Mucosa of gallbladder (tissue), 1 donor: ENCODE data around the gene TBC1D5. TPM values are rescaled to one million over a fixed set of nuclear protein-coding genes. Genes with fewer than 3 reads are reported as not detected.
"Not testable (repeated sequence)": the region's sequence is repeated elsewhere in the genome, so short reads cannot be mapped to it uniquely, and the experiment has no call there.

Source experiments
- DNase-seq: peaks from one replicate; pipeline ENCODE4 v3.0.0-alpha.2; 2020; ENCODE audit warnings: low spot score
- total RNA-seq: library from RNA; stranded (reverse); gene quantifications from one replicate; pipeline ENCODE4 v1.2.1, GENCODE V29; 2021
- donor health status: DM: no; HTN: no; CAD: no.

The TBC1D5 gene
- total RNA-seq, 1 donor from 2014 or later, result 60.0 TPM

GRCh38 chr3:17140670-17141505, 601.5 kb downstream of the TBC1D5 start:
- DNase-seq, result no peak

- no peak for DNase-seq
Observed at GRCh38 chr3:17138246-17139039, 604.0 kb downstream of the TBC1D5 start.

GRCh38 chr3:17137321-17137826, 605.1 kb downstream of the TBC1D5 start:
- DNase-seq, result no peak

- no peak for DNase-seq
Observed at GRCh38 chr3:17136136-17136721, 606.2 kb downstream of the TBC1D5 start.

- DNase-seq, result no peak
Observed at GRCh38 chr3:17135696-17136095, 606.7 kb downstream of the TBC1D5 start.

GRCh38 chr3:17133632-17134545, 608.5 kb downstream of the TBC1D5 start:
- no peak for DNase-seq

GRCh38 chr3:17132286-17133115, 609.9 kb downstream of the TBC1D5 start:
- no peak for DNase-seq

- DNase-seq, result no peak
Observed at GRCh38 chr3:17130956-17131355, 611.5 kb downstream of the TBC1D5 start.

GRCh38 chr3:17129556-17129955, 612.9 kb downstream of the TBC1D5 start:
- no peak for DNase-seq

GRCh38 chr3:17128671-17129070, 613.8 kb downstream of the TBC1D5 start:
- not testable (repeated sequence) for DNase-seq

GRCh38 chr3:17125738-17126442, 616.5 kb downstream of the TBC1D5 start:
- DNase-seq, result no peak

GRCh38 chr3:17122758-17123157, 619.7 kb downstream of the TBC1D5 start:
- DNase-seq, result no peak

GRCh38 chr3:17121336-17121735, 621.1 kb downstream of the TBC1D5 start:
- no peak for DNase-seq

GRCh38 chr3:17120115-17120514, 622.3 kb downstream of the TBC1D5 start:
- no peak for DNase-seq

GRCh38 chr3:17119201-17120072, 623.0 kb downstream of the TBC1D5 start:
- DNase-seq, result peak; percentile 7

GRCh38 chr3:17118771-17119170, 623.7 kb downstream of the TBC1D5 start:
- no peak for DNase-seq

GRCh38 chr3:17116007-17116600, 626.3 kb downstream of the TBC1D5 start:
- no peak for DNase-seq

- DNase-seq, result no peak
Observed at GRCh38 chr3:17115186-17115585, 627.2 kb downstream of the TBC1D5 start.
